ENCODE results near the gene ITGB3. TPM values are rescaled to one million over a fixed set of nuclear protein-coding genes. Genes with fewer than 3 reads are reported as not detected.

Gene ITGB3
- total RNA-seq, 1 experiment from 2014 or later = not detected

GRCh38 chr17:47297661-47298400 lies 44.2 kb downstream of the ITGB3 start (continued):
- no peak for TF ChIP-seq YY1 (IDR thresholded peaks at IDR 0.05; ENCODE audit: extremely low read depth, insufficient replicate concordance, low read depth, low read length)

GRCh38 chr17:47298712-47299111 lies 45.1 kb downstream of the ITGB3 start:
- Histone ChIP-seq H2AFZ (ENCODE audit: low read depth, low read length, poor library complexity, severe bottlenecking) (no peak overlapping the region), H3K9ac (ENCODE audit: low read length) (no peak overlapping the region), H3K27ac (ENCODE audit: low read depth, low read length) (no peak overlapping the region), H4K20me1 (ENCODE audit: insufficient read depth) (no peaks in the 10 kb centered on the region), H3K9me2 (ENCODE audit: insufficient read depth) (no peaks in the 10 kb centered on the region), H3K4me3 (replicated peaks in 1 of 2; ENCODE audit: low read depth in 1 of 2, low read length in 2 of 2) (no peak overlapping the region), H3K27me3 (ENCODE audit: insufficient read depth, low read length) (no peaks in the 10 kb centered on the region), H3K4me1 (ENCODE audit: control insufficient read depth in 1 of 2, insufficient read depth in 2 of 2, low read length in 2 of 2) (no peaks in the 10 kb centered on the region), H3K9me3 (ENCODE audit: control insufficient read depth in 1 of 2, insufficient read depth in 1 of 2, low read depth in 1 of 2, low read length in 2 of 2) (no peaks in the 10 kb centered on the region), H3K36me3 (ENCODE audit: control insufficient read depth in 1 of 2, insufficient read depth in 2 of 2, low read length in 2 of 2) (no peaks in the 10 kb centered on the region), H3K4me2 (ENCODE audit: low read length) (no peak overlapping the region), H3K79me2 (ENCODE audit: insufficient read depth, low read length) (no peaks in the 10 kb centered on the region)
- ATAC-seq = no peak
- RAD21 ChIA-PET (ENCODE audit: low non-redundant PET in 1 of 2, low total read pairs in 2 of 2, uncharacterized antibody in 2 of 2, unreplicated experiment in 2 of 2) = no interaction called here
- DNase-seq (ENCODE audit: low read depth, low spot score) = no peak
- intact Hi-C loops (cut with micrococcal nuclease) = no loop called here
- POLR2A ChIA-PET = no interaction called here
- TF ChIP-seq EZH2 (IDR thresholded peaks at IDR 0.05) (no peak), POLR2AphosphoS5 (IDR thresholded peaks at IDR 0.05; ENCODE audit: low read depth, low read length) (no peak), ZBTB33 (IDR thresholded peaks at IDR 0.05; ENCODE audit: extremely low read depth, insufficient replicate concordance, low read length) (no peak), ZFX (IDR thresholded peaks at IDR 0.05) (no peak), REST (IDR thresholded peaks at IDR 0.05; ENCODE audit: low read depth) (no peak)
- BruUV-seq (replicated peaks) = no TSS peak
- CTCF ChIA-PET = no interaction called here

Data from HCT116 (cell line).